GM21381 (cell line): ENCODE data around the gene TCEAL1.
"Not testable (repeated sequence)": the region's sequence is repeated elsewhere in the genome, so short reads cannot be mapped to it uniquely, and the experiment has no call there.

Source experiments
- ATAC-seq: cut with Tn5 transposase; IDR thresholded peaks from one replicate; pipeline ENCODE4 v1.9.1; 2021; ENCODE audit warnings: mild to moderate bottlenecking, moderate library complexity; ENCODE audit not compliant: unreplicated experiment

TCEAL1 gene

DNA sequence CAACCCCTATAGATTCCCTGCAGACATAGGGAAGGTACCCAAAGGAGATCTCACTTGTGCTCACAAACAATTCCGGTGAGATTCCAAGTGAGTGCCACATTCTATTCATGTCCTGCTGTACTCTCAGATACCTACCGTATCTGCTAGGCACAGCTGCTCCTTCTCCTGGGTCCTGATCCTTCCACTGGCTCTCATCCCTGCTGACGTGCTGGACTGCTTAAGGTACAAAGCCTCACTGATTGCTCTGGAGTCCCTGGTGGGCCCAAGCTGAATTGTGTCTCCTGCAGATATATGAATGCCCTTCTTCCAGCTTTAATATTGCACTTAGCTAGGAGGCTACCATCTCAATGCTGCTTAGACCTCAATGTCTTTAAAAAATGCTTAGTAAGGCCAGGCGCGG is 2.4 kb downstream of the TCEAL1 start:
- no peak for ATAC-seq

DNA sequence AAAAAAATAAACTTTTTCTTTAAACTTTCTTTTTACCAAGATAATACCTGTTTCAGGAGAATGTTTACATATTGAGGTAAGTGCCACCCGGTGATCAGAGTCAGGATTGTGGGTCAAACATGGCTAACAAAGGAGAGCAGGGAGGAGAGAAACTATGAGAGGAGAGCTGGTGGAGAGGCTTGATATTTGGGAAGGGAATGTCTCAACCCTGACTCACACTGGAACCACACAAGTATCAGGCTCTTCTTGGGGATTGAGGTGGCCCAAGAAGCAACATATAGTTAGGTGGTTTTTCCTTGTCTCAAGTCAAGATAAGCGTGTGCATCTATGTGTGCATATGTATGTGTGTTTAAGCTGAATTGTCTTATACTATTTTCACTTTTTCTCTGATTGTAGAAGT is 6.7 kb downstream of the TCEAL1 start:
- ATAC-seq = no peak

DNA sequence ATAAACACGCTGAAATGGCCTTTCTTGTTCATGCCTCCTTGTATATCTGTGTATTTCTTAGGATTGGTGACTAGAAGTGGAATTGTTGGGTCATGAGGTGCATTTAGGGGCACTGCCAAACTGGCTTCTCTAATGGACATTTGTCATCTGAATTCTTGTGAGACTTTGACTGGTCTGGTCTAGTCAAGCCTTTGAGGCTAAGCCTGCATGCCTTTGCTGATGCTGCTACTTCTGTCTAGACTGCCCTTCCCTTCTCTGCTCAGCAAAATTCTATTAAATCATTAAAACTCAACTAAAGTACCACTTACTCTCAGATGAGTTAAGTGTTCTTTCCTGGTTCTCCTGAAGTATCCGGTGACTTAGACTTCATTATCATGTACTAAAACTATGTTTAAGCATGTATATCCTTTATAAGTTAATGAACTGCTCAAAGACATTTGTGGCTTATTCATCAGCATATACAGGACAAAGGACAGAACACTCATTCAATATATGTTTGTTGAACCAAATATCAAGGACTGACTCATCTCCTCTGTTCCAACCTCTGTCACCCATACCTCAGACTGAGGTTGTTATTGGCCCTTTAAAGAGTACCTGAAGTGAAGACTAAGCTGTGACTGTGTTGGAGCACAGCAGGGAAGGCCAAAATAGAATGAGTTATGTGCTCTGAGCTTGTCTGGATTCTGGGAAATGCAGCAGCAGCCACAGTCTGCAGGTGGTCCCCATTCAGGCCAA is 9.0 kb downstream of the TCEAL1 start:
- no peak for ATAC-seq

DNA sequence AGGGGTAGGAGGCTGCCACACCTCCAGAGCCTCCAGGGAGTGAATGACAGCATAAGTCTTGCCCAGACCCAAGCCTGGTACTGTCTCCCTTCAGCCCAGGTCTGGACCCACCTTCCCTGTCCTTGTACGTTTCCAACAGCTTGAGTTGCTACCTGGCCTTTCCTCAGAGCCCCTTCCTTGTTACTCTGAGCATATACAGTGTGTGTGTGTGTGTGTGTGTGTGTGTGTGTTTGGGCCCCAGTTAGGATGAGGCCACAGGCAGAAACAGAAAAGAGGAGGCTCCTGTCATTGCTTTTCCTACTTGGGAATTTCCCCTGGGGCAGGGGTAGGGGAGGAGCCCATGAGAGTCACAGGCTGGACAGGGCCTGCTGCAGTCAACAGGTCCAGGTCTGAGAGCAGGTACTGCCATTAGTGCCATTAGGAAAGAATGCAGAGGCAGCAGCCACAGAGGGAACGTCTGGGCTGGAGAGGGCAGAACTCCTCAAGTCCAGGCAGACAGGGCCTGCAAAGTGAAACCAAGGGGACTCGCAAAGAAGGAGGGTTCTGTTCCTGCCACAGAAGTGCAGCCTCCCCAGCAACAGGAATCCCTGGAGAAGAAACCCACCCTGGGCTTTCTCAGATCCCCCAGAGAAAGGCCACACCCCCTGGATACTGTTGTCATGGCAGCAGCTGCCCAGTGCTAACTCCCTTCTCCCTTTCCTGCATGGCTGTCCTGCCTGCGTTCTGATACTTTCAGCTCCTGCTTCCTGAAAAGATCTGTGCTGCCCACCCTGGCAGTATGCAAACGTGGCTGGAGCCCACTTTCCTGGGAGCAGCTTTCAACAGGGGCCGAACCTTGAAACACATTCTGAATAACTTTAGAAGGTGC is 9.9 kb downstream of the TCEAL1 start:
- not testable (repeated sequence) for ATAC-seq

DNA sequence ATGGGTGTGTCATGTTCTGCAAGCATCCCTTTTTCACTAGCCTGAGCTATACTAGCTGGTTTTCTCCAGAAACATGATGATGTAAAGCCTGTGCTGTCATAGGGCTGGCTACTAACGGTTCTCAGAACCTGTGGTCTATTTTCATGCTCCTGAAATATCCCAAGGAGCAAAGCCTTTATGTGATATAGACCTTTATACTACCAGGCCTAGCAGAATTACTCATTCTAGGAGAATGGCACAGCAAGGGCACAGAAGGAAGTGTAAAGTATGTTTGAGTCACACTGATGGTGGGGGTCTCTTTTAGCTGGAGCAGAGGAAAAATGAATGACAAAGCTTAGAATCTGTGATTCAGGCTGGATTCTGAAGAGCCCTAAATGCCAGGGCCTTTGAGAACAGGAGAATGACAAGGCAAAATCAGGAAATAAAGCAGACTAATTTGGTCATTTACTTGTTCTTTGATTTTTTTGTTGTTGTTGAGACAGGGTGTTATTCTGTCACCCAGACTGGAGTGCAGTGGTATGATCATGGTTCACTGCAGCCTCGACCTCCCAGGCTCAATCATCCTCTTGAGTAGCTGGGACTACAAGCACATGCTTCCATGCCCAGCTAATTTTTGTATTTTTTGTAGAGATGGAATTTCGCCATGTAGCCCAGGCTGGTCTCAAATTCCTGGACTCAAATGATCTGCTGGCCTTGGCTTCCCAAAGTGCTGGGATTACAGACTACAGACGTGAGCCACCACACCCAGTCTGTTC is 11.8 kb downstream of the TCEAL1 start:
- ATAC-seq = no peak

DNA sequence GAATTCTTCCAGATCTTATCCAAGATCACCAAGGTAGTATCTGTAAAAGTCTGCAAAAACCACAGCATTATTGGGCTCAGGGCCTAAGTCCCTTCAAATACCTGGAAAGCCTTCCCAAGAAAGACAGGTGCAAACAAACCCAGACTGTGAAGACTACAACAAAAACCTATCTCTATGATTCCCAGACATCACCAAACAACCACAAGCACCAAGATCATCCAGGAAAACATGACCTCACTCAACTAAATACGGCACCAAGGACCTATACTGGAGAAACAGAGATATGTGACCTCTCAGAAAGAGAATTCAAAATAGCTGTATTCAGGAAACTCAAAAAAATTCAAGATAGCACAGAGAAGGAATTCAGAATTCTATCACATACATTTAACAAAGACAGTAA is 15.3 kb downstream of the TCEAL1 start:
- no peak for ATAC-seq

DNA sequence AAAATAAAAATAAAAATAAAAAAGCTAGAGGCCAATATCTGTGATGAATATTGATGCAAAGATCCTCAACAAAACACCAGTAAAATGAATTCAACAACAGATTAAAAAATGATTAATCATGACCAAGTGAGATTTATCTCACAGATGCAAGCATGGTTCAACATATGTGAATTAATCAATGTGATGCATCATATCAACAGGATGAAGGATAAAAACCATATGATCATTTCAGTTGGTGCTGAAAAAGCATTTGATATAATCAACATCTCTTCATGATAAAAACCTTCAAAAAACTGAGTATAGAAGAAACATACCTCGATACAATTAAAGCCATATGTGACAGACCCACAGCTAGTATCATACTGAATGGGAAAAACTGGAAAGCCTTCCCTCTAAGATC is 18.9 kb downstream of the TCEAL1 start:
- no peak for ATAC-seq

DNA sequence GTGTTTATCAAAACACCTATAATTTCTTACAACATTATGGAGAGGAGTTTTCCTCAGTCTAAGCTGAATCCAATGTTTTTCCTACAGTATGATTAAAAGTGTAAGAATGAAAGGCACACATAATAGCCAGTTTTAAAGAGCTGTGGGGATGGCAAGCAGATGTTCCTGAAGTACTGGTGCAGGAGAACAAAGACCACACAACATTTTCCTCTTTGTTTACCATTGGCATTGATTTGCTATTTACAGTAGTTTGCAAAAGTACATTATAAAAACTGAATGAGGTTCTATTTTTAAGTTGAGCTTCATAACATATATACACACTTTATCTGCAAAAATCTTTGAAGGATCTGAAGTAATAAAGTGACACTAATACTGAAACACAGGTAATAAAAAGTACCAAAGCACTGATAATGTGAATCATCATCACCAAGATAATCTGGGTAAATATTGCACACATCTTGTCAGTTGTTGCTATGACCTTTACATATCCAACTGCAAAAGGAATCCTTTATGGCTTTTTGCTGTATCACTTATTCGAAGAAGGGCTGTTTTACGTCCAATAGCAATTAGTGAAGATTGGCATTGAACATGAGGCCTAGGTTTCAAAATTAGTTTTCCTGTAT is 22.5 kb downstream of the TCEAL1 start:
- no peak for ATAC-seq

DNA sequence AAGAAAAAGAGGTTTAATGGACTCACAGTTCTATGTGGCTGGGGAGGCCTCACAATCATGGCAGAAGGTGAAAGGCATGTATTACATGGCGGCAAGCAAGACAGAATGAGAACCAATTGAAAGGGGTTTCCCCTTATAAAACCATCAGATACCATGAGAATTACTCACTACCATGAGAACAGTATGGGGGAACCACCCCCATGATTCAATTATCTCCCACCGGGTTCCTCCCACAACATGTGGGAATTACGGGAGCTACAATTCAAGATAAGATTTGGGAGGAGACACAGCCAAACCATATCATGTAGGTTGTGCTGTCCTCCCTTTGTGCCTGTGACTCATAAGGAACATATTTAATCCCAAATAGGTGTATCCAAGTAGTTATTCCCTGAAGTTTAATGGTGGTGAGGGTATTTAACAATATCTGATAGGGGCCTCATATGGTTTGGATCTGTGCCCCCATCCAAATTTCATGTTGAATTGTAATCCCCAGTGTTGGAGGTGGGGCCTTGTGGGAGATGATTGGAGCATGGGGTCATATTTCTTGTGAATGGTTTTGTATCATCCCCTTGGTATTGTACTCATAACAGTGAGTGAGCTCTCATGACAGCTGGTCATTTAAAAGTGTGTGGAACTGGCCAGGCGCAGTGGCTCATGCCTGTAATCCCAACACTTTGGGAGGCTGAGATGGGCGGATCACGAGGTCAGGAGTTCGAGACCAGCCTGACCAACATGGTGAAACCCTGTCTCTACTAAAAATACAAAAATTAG is 26.6 kb downstream of the TCEAL1 start:
- not testable (repeated sequence) for ATAC-seq

DNA sequence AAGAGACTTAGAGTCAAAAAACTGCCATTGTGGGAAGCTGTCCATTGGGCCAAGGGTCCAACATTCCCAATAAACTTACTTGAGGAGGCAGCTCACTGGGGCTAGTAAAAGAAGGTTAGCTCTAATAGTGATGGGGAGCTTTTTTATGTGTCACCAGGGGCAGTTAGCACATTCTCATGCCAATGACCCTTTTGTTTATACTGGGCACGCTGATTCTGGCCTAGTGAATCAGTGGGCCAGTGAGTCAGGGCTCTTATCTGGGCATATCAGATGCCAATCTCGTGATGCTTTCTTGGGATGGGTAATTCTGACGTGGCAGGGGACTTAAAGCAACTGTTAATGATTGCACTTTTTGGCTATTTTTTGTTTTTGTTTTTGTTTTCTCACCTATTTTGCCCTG is 27.8 kb downstream of the TCEAL1 start:
- no peak for ATAC-seq

DNA sequence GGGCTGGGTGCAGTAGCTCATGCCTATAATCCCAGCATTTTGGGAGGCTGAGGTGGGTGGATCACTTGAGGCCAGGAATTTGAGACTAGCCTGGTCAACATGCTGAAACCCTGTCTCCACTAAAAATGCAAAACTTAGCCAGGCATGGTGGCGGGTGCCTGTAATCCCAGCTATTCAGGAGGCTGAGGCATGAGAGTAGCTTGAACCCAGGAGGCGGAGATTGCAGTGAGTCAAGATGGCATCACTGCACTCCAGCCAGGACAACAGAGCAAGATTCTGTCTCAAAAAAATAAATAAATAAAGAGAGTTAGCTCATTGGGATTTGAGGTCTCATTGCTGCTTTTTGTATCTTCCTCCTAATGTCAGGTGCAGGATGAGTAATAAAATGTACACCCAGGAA is 28.3 kb downstream of the TCEAL1 start:
- not testable (repeated sequence) for ATAC-seq

DNA sequence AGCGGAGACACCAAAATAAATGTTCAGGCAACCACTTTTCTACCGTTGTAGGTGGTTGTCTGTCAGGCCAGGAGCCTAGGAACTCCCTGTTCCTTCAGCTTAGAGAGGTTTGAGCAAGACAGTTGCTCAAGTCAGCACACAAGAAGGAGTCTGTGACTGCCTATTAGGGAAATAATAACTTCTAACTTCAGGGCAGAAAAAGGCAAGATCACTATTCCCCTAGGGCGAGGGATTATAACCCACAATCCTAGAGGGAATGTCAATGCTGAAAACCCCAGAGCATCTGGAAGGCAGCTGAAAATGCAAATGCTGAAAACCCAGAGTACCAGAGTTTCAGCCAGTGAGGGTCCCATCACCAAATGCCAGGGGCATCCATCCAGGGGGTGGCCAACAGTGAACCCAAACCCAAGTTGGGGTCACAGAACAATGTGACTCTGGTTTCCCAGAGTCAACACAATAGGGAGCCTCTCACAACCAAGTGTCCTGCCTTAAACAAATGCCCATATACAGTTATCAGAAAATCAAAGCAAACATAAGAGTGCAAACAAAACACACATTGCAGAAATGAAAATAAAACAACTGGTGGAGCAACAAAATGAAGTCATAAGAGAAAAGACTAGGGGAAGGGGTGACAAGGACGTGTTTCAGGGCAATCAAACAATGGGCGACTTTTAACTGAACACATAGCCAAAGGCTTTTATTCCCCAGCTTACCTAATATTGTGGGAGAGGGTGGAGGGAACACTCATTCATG is 30.1 kb downstream of the TCEAL1 start:
- ATAC-seq = no peak

DNA sequence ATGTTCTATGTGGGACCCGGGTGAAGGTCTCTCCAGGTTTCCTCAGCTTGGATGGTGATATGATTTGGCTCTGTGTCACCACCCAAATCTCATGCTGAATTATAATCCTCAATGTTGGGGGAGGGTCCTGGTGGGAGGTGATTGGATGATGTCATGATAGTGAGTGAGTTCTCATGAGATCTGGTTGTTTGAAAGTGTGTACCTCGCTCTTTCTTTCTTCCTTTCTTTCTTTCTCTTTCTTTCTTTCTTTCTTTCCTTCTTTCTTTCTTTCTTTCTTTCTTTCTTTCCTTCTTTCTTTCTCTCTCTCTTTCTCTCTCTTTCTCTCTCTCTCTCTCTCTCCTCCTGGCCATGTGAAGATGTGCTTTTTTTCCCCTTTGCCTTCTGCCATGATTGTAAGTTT is 30.7 kb downstream of the TCEAL1 start:
- ATAC-seq = not testable (repeated sequence)

DNA sequence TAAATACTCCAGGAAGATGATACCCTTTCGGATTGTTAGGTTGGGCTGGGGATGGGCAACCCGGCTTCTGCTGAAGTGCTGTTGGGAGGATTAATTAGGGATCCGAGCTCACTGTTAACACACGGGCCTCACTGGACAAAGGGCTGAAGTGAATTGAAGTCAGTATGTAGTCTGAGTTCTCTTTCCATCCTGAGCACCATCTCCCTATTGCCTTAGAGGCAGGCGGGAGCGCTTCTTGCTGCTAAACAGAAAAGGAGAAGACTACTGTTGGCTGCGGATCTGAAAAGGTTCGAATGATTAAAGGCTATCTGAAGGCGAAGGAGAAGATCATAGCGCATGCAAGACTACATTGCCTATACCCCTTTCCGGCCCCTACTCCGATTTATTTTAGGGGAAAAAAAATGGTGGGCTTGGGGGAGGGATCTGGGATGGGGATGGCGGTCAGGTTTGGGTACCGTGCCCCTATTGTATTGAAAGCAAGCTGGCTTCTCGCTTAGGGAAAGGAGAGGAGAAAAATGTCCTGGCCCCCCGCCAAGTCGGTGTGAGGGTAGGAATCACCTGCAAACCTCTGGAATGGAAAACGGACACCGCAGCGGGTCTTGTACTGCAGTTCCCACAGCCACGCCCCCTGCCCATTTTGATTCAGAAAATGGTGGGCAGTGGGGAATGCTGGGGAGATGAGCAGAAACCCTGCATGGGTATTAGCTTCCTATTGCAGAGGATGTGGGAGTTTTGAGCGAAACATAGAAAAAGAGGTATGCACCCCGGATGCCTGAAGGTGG is 35.4 kb downstream of the TCEAL1 start:
- no peak for ATAC-seq

DNA sequence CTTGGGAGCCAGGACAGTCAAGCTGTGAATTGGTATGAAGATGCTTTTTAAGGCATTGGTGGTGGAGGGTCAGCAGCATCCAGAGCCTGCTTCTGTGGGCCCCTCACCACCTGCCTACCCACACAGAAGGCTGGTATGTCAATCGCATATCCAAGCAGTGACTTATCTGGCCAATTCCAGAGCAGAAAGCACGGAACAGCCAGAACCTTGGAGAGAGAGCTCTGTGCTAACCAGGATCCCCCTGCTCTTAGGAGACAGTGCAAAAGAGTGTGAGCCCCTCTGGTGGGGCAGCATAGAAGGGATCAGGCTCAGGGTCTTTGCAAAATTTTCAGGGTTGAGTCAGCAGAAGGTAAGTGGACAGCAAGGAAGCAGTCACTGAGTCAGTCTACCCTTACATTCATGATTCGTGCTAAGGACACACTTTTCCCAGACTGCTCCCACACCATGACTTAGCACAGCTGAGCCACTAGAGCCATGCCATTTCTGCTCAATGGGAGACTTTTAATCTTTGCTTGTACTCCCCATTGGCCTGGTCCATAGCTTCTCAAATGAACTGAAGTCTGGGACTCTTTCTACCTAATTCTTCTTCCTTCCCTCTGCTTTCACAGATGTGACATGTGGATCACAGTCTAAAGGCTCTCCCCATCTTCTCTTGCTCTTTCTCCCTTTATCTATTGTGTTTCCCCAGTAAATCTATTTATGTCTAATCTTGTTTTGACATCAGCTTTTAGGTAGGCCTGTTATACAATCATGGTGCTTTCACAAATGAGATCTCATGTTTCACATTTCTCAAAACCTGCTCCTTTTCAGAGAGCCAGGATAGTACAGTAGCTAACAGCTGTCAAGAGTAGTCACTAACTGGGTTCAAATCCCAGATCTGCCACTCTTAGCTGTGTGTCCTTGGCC is 37.7 kb downstream of the TCEAL1 start:
- ATAC-seq = no peak

DNA sequence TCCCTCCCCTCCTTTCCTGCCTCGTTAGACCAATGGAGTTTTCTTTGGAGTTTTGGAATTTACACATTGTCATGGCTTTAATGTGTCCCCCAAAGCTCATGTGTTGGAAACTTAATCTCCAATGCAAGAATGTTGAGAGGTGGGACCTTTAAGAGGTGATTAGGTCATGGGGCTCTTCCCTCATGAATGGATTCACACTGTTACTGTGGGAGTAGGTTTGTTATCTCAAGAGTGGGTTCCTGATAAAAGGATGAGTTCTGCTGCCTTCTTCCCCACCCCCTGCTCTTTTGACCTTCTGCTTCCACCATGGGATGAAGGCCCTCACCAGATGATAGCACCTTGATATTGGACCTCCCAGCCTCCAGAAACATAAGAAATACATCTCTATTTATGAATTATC is 41.0 kb downstream of the TCEAL1 start:
- no peak for ATAC-seq

DNA sequence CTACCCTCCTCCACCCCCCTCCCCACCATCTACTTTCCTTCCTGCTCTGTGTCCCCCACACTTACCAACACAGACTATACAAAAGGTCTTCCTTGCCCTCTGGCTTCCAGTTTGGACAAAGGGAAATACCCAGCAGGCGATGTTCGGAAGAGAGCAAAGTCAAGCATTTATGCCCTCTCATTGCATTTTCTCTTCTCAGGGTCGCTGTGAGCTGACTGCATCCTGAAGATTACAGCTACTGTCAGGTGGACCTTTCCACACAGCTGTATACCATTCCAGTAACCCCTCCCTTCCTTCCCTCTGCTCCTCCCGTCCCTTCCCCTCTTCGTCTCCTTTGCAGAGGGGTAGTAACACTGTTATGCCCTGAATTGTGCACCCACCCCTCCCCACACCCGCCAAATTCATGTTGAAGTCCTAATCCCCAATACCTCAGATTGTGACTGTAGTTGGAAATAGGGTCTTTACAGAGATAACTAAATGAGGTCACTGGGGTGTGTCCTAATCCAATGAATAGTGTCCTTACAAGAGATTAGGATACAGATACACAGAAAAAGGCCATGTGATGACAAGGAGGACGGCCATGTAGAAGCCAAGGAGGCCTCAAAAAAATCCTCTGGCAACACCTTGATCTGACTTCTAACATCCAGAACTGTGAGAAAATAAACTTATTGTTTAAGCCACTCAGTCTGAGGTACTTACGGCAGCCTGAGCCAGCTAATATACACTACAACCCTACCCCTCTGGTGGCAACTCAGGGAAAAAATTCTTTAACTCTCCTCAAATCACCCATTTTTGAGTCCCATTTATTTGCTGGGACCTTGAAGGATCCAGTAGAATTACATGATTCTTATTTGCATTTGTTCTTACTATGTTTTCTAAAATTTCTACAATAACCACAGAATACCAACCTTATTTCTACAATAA is 46.0 kb downstream of the TCEAL1 start:
- ATAC-seq = no peak
